ENCODE measurements around the gene LYRM2. TPM values are rescaled to one million over a fixed set of nuclear protein-coding genes. Genes with fewer than 3 reads are reported as not detected.

The LYRM2 gene
- polyA plus RNA-seq, 4 donors = 36.5 to 58.9 (median 45.9) TPM

Other genes with a start within 250 kb of the LYRM2 start
- 10 to 100 TPM; 29.9 to 37.3 (median 34.5) TPM for gene RRAGD, start 226.5 kb downstream of the LYRM2 start, polyA plus RNA-seq (ENCODE audit: insufficient read length in 4 of 4)
- gene ANKRD6, start 205.6 kb downstream of the LYRM2 start, polyA plus RNA-seq (ENCODE audit: insufficient read length in 4 of 4) = 10 to 100 TPM; 20.3 to 45.0 (median 30.3) TPM
- 10 to 100 TPM; 29.8 to 49.8 (median 38.9) TPM for gene MDN1, start 181.0 kb upstream of the LYRM2 start, polyA plus RNA-seq (ENCODE audit: insufficient read length in 4 of 4)
- gene CASP8AP2, start 191.1 kb upstream of the LYRM2 start, polyA plus RNA-seq (ENCODE audit: insufficient read length in 4 of 4) = 10 to 100 TPM; 22.2 to 29.0 (median 25.4) TPM